Femur (tissue), 1 donor: Measurements from ENCODE around the gene FABP7.

Experiments used
- DNase-seq: peaks from one replicate; pipeline ENCODE4 v3.0.0-alpha.2; 2017

The FABP7 gene

DNA sequence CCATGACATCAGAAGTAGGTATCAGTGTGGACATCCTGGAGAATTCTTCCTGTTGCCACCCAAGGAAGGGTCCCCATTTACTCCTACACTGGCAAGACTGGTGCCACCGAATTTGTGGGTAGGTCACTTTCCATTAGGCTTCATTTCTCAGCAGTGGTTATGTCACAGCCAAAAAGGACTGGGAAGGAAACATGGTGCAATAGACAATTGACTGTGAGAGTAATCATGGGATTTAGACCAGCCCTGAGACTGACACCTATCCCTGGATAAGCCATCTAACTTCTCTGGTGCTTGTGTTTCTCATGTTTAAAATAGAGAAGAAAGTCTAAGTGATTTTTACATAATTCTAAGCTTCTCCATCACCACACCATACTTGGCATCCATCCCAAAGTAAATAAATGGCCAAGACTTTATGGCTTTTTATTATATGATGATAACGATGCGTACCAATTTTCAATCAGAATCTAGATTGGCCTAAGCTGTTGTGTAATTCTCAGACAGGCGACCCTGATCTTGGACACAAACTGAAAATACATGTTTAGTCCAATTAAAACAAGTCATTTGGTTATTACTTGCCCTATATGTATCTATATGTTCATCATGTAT is 19.7 kb downstream of the FABP7 start:
- no peak for DNase-seq

DNA sequence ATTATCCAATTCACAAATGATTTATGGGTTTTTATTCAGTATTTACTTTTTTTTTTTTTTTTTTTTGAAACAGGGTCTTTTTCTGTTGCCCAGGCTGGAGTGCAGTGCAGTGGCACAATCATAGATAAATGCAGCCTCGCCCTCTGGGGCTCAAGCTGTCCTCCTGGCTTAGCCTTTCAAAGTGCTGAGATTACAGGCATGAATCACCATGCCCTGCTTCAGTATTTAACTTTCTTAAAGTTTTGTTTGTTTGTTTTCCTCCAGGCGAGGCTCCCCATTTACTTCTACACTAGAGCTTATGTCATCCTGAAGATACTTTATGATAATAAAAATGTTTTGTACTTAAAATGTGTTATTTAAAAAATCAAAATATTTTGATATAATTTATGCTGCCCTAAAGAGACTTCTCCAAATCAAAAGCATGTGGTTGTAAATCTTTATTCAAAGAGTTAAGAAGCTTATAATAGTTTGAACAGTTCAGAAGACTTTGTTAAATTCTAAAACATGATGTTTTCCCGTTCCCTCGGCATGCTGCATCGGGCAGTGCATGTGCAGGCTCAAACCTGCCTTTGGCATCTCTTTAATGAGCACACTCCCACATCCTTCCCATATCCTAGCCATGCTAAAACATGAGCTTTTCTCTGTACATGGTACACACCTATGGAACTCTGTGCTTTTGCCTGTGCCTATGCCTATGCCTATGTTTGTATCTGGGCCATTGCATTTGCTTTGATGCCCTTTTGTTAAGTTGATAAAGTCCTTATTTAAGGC is 20.6 kb downstream of the FABP7 start:
- no peak for DNase-seq

DNA sequence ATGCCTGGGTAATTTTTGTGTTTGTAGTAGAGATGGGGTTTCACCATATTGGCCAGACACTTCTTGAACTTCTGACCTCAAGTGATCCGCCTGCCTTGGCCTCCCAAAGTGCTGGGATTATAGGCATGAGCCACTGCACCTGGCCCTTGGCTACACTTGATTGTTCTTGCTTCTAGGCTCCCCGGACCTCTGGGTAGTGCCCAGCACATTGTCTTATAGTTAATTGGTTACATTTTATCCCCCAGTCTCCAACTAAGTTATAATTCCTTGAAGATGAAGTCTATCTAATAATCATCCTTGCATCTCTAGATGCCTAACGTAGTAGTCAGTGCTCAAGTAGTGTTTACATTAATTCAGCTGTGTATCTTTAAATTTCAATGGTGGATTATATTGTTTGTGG is 21.4 kb downstream of the FABP7 start:
- DNase-seq: no peak

DNA sequence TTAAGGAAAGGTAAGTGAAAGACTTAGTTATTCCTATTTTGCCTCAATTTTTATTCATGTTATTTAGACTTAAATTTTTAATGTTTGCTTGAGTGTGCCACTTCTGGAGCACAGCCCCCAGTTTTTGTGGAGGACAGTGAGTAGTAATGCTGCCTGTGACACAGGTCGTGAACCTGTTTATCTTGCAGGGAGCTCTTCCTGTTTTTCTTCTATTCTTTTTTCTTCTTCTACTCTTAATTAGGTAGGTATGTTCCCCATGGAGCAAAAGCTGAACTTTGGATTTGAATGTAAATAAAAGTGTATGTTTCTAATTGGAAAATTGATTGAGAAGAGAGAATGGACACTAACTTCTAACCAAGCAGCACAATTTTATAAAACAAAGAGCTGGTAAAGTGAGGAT is 21.9 kb downstream of the FABP7 start:
- no peak for DNase-seq

DNA sequence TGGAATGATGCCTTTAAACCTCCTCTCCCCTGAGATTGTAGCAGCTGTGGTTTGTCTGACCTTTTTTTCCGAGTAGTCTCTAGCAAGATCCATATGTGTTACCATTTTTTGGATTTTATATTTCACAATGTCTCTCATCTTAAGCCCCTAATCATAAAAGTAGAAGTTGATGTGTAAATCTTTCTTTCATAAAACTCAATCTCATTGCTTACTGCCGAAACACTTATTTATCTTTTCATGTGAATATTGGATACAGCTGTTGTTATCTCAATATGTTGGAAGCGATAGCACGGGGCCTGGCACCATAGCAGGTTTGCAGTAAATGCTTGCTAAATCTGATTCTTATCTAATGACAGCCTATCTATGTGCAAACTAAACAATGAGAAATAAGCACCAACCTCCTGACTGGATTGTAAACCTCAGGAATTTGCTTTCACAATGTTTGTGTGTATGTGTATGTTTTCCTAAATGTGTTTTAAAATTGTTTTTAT is 23.7 kb downstream of the FABP7 start:
- DNase-seq: no peak

DNA sequence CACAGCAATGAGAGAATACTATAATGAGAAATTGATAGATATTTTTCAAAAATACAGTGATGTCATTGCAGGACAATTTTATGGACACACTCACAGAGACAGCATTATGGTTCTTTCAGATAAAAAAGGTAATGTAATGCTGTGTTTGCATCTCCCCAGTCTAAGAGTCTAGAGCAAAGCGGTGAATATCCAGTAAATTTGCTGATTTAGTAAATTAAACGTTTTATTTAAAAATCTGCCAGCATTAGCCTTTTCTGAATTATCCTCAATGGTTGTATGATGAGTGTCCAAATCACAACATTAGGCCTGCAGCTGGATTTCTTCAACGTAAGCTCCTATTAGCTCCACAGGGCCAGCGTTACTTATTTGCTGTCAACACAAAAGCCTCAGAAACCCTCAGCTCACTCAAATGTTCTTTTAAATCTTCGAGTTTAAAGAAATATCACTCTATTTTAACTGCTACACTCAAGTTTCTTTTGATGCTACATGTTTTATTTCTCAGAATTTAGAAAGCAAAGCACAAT is 25.5 kb downstream of the FABP7 start:
- DNase-seq: no peak

DNA sequence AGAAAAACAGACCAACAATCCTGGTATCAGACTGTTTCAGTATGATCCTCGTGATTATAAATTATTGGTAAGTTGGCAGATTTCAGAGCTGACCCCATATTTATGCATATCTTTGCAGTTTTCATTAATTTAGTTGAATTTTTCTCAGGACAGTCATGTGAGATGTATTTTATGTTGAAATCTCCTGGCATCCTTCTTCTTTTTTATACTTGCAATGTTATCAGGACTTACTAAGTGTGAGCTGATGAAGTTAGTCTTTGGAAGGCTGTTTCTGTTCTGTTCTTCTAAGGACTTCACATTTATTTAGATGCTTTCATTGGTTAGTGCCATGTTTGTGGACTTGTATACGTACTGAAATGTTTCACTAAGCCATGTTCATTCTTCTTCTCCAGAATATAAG is 26.8 kb downstream of the FABP7 start:
- no peak for DNase-seq

DNA sequence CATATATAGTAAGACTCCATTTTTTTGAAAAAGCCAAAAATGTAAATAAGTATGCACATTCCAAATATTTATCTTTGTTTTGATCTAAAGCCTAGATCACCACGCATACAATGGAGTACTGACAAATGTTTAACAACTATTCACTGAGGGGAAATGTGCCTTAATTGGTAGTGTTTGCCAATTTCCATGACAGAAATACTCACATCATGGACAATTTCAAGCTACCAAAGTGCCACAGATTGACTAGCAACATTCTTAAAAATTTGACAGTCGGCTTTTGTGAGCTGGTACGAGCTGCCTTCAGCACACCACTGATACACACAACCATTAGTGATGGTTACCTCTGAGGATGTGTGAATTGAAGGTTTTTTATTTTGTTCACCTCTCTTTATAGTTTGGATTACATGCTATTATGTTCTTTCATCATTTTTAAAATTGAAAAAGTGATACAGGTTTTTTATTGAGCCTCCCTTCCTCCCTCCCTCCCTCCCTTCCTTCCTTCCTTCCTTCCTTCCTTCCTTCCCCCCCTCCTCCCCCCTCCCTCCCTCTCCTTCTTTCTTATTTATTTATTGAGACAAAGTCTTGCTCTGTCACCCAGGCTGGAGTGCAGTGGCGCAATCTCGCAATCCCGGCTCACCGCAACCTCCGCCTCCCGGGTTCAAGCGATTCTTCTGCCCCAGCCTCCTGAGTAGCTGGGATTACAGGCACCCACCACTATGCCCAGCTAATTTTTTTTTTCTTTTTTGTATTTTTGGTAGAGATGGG is 28.8 kb downstream of the FABP7 start:
- no peak for DNase-seq

DNA sequence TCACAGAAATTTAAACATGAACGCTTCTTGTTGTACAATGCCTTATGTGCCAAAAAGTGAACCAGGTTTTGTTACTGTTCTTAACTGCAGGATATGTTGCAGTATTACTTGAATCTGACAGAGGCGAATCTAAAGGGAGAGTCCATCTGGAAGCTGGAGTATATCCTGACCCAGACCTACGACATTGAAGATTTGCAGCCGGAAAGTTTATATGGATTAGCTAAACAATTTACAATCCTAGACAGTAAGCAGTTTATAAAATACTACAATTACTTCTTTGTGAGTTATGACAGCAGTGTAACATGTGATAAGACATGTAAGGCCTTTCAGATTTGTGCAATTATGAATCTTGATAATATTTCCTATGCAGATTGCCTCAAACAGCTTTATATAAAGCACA is 29.5 kb downstream of the FABP7 start:
- DNase-seq: no peak

DNA sequence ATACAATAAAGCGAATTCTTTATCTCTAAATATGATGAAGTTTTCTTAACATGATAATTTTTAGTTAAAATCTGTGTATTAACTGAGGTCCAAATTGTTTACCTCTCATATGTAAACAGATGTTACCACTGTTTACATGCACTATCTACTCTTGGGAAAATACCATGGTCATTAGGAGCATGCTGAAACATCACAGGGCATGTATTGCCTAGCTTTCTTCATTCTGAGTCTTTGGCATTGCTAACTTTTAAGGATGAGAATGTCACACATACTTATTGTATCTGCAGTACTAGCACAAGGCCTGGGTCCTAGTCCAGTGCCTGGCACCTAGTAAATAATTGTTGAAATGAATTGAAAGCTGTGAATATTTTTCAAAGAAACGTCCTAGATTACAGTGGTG is 30.2 kb downstream of the FABP7 start:
- DNase-seq: no peak

DNA sequence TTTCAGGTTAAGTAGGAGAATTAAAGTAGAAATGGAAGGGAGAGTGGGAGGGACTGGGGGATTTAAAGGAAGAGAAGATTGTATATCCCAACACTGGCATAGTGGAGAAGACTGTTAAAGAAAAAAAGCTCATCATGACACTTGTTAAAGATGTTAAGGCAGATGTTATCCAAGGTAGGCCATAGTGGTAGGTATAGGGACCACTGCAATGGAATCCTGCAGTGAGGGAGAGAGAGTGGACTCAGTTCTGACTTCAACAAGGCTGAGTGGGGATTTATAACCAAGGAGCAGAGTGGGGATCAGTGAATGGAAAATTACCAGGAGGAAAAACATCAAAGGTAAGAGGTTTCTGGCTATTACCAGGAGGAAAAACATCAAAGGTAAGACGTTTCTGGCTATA is 30.7 kb downstream of the FABP7 start:
- no peak for DNase-seq

DNA sequence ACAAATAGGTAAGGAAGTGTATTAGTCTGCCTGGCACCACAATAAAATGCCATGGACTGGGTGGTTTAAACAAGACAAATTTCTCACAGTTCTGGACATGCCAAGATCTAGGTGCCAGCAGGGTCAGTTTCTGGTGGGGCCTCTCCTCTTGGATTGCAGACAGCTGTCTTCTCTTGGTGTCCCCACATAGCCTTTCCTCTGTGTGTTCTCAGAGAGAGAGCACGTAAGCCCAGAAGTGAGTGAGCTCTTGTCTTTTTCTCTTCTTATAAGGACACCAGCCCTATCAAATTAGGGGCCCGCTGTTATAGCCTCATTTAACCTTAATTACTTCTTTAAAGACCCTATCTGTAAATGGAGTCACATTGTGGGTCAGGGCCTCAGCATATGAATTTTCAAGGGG is 37.8 kb downstream of the FABP7 start:
- DNase-seq: no peak

DNA sequence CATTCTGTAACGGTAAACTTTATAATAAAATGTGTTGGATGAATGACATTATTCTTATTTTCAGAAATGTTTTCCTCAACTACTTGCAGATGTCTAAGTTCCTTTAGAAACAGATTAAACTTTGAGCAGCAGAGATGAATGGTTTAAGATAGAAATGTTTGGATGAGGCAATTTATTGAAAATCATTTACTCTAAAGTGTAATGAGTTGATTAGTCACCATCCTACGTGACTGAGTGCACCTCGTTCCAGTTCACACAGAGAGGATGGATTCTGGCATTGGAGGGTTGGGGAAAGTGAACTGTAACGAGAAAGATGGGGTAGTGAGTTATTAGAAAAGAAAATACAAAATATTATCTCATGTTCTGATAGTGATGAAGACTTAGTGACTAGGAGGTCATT is 38.2 kb downstream of the FABP7 start:
- no peak for DNase-seq

DNA sequence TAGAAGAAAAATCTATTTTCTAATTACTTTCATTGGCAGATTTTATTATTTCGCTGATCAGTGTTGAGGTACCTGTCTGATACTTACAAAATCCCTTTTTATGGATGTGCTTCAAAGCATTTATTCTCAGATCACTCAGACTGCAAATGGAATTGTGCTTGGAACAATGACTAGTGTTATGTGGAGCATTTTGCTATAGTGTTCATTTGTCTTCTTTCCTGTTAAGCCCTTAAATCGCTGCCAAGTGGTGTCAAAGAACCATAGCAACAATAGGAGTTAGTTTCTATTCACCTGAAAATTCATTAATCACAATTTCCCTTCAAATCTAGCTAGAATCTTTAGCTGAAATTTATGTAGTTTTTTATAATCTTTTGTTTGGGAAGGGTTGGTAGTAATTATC is 39.4 kb downstream of the FABP7 start:
- DNase-seq: no peak

DNA sequence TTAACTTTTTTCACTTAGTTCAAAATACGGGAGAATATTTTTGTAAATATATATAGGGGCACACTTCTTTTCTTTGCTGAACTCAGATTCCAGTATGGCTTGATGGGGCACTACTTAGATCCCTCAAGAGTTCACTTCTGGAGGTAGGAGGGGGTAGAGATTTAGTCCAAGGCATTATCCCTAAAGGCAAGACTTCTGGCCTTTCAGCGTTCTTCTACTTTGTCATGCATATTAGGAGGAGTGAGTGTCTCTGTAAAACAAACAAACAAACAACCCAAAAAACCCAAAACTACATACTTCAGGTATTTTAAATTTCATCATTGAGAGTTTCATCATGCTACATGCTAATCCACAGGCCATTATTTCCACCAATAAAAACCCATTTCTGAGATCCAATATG is 41.6 kb downstream of the FABP7 start:
- DNase-seq: no peak

DNA sequence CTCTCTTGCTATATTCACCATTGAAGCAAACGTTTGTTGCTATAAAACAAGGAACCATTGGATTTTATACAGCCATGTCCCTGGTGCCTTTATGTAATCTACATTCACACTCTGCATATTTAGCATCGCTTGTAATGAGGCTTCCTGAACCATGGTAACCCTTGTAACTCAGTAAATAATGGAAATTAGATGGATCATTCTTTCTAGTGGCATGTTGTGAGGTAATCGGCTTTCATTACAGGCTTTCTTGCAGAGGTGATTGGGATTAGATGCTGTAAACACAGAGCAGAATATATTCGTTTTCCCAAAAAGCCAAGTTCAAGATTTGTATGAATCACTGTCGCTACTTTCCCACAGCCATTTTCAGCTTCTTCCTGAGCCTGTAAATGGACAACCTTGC is 45.6 kb downstream of the FABP7 start:
- no peak for DNase-seq

DNA sequence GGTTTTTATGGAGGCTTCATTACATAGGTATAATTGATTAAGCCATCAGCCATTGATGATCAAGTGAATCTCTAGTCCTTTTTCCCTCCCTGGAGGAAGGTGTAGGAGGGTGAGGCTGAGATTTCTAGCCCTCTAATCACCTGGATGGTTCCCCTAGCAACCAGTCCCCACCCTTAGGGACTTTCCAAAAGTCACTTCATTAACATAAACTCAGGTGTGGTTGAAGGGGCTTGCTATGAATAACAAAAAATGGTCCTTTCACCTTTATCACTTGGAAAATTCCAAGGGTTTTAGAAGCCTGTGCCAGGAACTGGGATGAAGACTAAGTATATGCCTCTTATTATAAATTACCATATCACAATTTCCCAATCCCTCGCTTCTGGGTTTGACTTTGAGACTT is 49.9 kb downstream of the FABP7 start:
- no peak for DNase-seq

DNA sequence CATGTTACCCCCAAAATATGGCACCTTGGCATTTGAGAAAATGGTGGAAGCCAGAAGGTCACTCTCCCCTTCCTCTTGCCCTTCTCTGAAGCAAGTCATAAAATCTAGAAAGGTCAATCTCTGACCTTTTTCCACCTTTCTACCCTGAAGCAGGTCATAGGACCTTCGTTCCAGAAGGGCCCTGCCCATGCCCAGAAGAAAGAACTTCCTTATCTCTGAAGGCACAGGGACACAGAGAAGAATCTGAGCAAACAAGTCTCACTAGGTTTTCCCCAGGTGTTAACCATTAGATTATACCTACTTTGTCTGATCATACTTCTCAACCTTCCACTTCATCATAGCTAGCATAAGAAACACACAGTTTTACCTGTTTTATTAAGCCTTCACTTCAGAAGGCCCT is 52.0 kb downstream of the FABP7 start:
- no peak for DNase-seq

DNA sequence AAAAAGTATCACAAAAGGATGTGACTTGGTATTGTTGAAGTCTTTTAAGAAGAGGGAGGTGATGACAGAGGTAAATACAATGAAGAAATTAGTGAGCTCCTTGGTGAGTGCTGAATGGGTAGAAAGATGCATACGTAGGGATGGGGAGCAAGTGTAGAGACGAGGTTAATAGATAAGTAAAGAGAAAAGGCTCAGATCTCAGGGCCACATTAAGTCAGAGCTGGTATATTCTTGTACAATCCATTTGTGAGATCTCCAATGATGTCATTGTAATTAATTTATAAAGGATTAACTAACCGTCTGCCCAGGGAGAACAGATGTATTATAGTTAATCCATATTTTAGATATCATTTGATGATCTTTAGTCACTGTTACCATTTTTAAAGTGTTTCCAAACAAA is 52.9 kb downstream of the FABP7 start:
- DNase-seq: no peak

DNA sequence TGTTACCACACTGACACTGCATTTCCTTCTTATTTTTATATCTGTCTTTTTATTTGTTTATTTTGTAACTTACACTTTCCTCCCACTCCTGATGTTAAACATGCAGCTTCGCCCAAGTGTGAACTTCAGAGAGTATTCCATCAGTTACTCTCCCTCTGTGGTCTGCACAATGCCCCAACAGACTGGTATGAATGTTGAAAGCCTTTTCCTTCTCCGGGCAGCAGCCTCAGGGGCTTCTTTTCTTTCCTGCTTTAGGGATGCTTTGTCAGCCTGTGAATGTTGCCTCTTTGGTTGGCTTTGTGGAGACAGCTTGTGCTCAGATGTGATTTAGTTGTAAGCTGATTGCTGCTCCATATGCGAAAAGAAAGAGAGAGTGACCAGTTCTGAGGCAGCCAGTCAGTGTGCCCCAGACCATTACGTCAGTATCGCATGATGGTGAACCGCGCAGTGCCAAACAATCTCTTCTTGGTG is 53.5 kb downstream of the FABP7 start:
- DNase-seq: no peak
